ENCODE results near the gene PRDM15. TPM values are rescaled to one million over a fixed set of nuclear protein-coding genes. Genes with fewer than 3 reads are reported as not detected.
A peak's percentile ranks its signal among the peaks of the same experiment; 100 is the strongest.

The PRDM15 gene
- total and polyA plus RNA-seq, 7 donors, result 1.2 to 6.9 (median 4.6) TPM

DNA sequence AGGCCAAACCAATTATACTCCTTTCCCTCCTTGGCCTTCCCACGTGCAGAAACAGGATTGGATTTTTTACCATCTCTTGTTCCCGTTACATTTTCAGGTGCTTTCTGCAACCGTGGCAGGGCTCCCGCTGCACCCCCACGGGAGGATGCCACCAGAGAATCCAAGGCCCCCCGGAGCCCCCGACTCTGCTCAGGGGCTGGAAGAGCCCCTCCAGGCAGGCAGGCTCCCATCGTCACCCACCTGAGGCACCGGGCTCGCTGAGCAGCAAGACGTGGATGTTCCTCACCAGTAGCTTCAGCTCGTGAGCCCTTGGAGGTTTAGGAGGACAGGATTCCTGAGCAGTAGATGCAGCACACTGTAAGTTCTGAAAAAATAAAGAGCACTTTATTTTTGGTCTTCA is 35.2 kb upstream of the PRDM15 start:
- intact Hi-C loops (cut with DNase I), result no loop called here
- TF ChIP-seq POLR2A (IDR thresholded peaks at IDR 0.05) (no peak), POLR2AphosphoS5 (IDR thresholded peaks at IDR 0.05) (no peak), EP300 (IDR thresholded peaks at IDR 0.05) (no peak)
- TF ChIP-seq, protein P1, sequence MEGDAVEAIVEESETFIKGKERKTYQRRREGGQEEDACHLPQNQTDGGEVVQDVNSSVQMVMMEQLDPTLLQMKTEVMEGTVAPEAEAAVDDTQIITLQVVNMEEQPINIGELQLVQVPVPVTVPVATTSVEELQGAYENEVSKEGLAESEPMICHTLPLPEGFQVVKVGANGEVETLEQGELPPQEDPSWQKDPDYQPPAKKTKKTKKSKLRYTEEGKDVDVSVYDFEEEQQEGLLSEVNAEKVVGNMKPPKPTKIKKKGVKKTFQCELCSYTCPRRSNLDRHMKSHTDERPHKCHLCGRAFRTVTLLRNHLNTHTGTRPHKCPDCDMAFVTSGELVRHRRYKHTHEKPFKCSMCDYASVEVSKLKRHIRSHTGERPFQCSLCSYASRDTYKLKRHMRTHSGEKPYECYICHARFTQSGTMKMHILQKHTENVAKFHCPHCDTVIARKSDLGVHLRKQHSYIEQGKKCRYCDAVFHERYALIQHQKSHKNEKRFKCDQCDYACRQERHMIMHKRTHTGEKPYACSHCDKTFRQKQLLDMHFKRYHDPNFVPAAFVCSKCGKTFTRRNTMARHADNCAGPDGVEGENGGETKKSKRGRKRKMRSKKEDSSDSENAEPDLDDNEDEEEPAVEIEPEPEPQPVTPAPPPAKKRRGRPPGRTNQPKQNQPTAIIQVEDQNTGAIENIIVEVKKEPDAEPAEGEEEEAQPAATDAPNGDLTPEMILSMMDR (IDR thresholded peaks at IDR 0.05), result no peak
- Histone ChIP-seq H3K27me3 (no peaks in the 10 kb centered on the region), H3K36me3 (peaks cover 23 to 92% (median 51%) of the 10 kb centered on the region in 4 donors), H3K27ac (no peak overlapping the region), H3K9me3 (no peaks in the 10 kb centered on the region), H3K4me3 (no peak overlapping the region), H3K4me1 (no peaks in the 10 kb centered on the region)
- WGBS, 2 donors, result 95 to 97% methylated on average over 12 of the region's 12 CpGs
- no peak for DNase-seq

DNA sequence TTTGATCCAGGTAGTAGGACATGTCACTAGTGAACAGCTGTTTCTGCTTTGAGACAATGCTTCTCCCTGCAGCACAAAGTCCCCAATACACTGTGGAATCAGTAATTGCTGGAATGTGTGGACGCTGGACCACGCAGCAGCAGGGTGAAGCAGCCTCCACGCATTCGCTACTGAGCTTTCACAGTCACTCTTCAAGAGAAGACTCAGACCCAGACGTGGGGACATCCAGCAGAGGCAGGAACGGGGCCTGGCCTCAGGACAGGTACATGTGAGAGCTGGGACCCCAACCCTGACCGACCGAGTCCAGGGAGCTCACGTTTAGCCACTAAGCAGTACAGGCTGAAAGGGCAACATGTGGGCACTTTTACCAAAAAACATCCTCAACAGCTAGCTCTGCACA is 34.1 kb upstream of the PRDM15 start:
- no peak overlapping the region for H3K27ac ChIP-seq
- peaks cover 23 to 95% (median 47%) of the 10 kb centered on the region in 4 donors for H3K36me3 ChIP-seq
- H3K9me3 ChIP-seq, result no peaks in the 10 kb centered on the region
- H3K4me1 ChIP-seq, result no peaks in the 10 kb centered on the region
- WGBS, 2 donors, result 97% methylated on average over 9 of the region's 9 CpGs
- no peaks in the 10 kb centered on the region for H3K27me3 ChIP-seq
- peak; percentile 35 for DNase-seq
- intact Hi-C loops (cut with DNase I), result no loop called here
- no peak overlapping the region for H3K4me3 ChIP-seq
- no peak for TF ChIP-seq POLR2AphosphoS5 (IDR thresholded peaks at IDR 0.05)
- TF ChIP-seq POLR2A (IDR thresholded peaks at IDR 0.05), result no peak
- no peak for TF ChIP-seq EP300 (IDR thresholded peaks at IDR 0.05)
- TF ChIP-seq, protein P1 (IDR thresholded peaks at IDR 0.05), result no peak

DNA sequence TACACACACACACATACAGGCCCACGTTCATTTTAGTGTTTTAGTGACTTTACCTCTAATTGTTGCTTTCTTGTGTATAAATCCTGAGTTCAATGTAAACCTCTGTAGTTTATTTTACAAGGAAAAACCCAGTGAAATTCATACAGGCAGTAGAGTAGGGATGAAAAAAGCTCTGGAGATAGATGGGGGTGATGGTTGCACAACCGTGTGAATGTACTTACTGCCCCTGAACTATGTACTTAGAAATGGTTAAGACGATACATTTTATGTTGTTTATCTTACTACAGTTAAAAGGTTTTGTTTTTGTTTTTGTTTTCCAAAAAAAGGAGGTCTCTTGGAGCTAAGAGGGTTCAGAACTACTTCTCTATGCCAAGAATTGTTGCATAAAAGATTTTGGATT is 29.7 kb upstream of the PRDM15 start:
- H3K9me3 ChIP-seq, result no peaks in the 10 kb centered on the region
- intact Hi-C loops (cut with DNase I), result no loop called here
- H3K4me3 ChIP-seq, result no peak overlapping the region
- WGBS, 2 donors, result 46 to 64% methylated on average over 3 of the region's 3 CpGs
- no peaks in the 10 kb centered on the region for H3K4me1 ChIP-seq
- TF ChIP-seq POLR2AphosphoS5 (IDR thresholded peaks at IDR 0.05), result no peak
- TF ChIP-seq POLR2A (IDR thresholded peaks at IDR 0.05), result no peak
- TF ChIP-seq EP300 (IDR thresholded peaks at IDR 0.05), result no peak
- TF ChIP-seq, protein P1 (IDR thresholded peaks at IDR 0.05), result no peak
- no peaks in the 10 kb centered on the region for H3K27me3 ChIP-seq
- DNase-seq, result no peak
- peaks cover 15 to 94% (median 38%) of the 10 kb centered on the region in 4 donors for H3K36me3 ChIP-seq
- no peak overlapping the region for H3K27ac ChIP-seq

DNA sequence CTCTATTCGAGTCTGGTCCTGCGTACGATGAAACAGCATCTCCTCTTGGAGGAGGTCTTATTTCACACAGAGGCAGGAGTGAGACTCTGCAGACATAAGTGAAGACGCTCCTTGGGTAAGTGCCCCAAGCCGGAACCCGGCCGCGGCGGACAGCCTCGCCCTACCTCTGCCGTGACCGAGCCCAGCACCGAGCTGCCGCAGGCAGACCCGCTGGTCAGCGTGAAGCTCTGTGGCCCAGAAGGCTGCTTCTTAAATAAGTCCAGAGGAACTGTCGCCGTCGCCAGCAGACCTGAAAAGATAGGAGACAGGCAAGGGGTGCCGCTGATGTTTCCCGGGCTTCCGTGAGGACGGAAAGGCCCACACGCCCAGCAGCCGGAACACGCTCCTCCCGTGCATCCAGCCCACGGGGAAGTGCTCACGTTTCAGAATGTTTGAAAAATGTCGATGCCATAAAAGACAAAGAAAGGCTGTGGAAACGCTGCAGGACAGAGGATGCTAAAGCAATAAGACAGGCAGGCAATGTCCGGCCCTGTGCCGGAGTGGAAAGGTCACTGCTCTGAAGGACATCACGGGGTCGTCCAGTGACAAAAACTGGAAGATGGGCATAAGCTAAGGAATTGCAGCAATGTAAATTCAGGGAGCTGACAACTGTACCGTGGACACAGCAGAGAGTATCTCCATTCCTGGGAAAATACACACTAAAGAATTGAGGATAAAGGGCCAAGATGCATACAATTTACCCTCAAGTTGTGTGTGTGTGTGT is 28.5 kb upstream of the PRDM15 start:
- no peaks in the 10 kb centered on the region for H3K4me1 ChIP-seq
- H3K27ac ChIP-seq, result no peak overlapping the region
- H3K9me3 ChIP-seq, result no peaks in the 10 kb centered on the region
- H3K4me3 ChIP-seq, result no peak overlapping the region
- peaks cover 10 to 93% (median 38%) of the 10 kb centered on the region in 4 donors for H3K36me3 ChIP-seq
- WGBS, 2 donors, result 92 to 95% methylated on average over 36 of the region's 36 CpGs
- H3K27me3 ChIP-seq, result no peaks in the 10 kb centered on the region
- intact Hi-C loops (cut with DNase I), result no loop called here
- TF ChIP-seq, protein P1 (IDR thresholded peaks at IDR 0.05), result no peak
- no peak for TF ChIP-seq EP300 (IDR thresholded peaks at IDR 0.05)
- no peak for TF ChIP-seq POLR2AphosphoS5 (IDR thresholded peaks at IDR 0.05)
- no peak for TF ChIP-seq POLR2A (IDR thresholded peaks at IDR 0.05)
- DNase-seq, result peak; percentile 60
